ENCODE data around the gene OXGR1. TPM values are rescaled to one million over a fixed set of nuclear protein-coding genes. Genes with fewer than 3 reads are reported as not detected.

OXGR1 gene
- total and polyA plus RNA-seq, 8 donors = 0.14 to 0.68 (median 0.26) TPM

DNA sequence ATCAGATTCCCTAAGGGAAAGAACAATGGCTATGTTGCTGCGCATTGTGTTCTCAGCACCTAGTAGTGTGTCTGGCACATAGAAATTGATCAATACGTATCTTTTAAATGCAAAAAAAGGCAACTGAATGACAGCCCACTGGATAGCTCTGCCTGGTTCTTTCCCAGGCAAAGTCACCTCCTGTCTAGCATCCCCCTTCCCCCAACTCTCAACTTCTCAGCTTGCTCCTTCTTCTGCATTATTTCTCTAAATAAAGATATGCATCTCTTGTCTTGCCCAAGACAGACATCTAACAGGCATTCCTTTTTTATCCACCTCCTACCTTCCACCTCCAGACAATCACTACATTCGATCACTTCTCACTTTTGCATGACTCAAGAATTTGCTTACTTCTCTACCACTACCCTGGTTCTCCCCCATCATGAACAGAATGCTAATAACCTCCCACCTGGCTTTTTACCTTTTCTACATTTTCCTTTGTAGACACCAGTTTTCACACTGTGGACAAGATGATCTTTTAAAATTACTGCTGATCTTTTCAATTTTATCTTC lies 26.5 kb upstream of the OXGR1 start:
- Histone ChIP-seq H3K36me3 (no peaks in the 10 kb centered on the region), H3K27me3 (peaks cover 7 to 41% of the 10 kb centered on the region in 2 donors), H3K4me1 (no peaks in the 10 kb centered on the region), H3K4me3 (no peak overlapping the region), H3K9me3 (no peaks in the 10 kb centered on the region), H3K27ac (no peak overlapping the region)
- ATAC-seq (no peak), DNase-seq (no peak)
- TF ChIP-seq, protein P1, sequence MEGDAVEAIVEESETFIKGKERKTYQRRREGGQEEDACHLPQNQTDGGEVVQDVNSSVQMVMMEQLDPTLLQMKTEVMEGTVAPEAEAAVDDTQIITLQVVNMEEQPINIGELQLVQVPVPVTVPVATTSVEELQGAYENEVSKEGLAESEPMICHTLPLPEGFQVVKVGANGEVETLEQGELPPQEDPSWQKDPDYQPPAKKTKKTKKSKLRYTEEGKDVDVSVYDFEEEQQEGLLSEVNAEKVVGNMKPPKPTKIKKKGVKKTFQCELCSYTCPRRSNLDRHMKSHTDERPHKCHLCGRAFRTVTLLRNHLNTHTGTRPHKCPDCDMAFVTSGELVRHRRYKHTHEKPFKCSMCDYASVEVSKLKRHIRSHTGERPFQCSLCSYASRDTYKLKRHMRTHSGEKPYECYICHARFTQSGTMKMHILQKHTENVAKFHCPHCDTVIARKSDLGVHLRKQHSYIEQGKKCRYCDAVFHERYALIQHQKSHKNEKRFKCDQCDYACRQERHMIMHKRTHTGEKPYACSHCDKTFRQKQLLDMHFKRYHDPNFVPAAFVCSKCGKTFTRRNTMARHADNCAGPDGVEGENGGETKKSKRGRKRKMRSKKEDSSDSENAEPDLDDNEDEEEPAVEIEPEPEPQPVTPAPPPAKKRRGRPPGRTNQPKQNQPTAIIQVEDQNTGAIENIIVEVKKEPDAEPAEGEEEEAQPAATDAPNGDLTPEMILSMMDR (IDR thresholded peaks at IDR 0.05) = no peak
- intact Hi-C loops (cut with DNase I) = no loop called here

DNA sequence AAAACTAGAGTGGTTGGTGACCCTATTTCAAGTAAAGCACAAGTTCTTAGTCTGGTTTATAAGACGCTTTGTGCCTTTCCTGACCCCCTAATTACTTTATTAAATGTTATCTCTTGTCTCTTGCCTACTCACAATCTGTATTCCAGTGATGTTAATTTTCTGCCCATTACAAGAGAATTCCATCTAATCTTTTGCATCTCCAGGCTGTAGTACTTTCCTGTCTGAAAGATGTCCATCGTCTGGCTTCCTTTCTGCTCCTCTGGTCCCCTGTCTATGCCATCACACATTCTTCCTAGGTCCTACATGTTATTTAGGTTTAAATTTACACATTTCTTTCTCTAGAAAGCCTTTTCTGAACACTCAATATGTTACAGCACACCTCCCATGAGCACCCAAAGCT lies 25.9 kb upstream of the OXGR1 start:
- intact Hi-C loops (cut with DNase I) = no loop called here
- no peak for DNase-seq

DNA sequence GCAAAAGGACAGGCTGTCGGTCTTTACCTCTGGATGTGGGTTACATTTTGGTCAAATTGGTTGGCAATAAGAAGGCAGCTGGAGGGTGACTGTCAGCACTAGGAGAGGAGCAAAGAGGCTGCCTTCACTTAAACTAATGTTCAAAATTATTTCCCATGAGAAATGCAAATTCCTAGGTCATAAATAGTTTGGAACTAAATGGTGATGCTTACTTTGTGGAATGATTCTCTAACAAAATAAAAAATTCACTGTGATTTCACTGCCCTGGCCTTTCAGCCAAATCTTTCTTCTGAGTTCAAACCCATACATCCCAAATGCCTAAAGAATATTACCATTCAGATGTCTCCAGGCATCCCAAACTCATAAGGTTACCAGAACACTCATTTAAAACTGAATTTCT lies 25.0 kb upstream of the OXGR1 start:
- Histone ChIP-seq H3K36me3 (no peaks in the 10 kb centered on the region), H3K4me3 (no peak overlapping the region), H3K9me3 (no peaks in the 10 kb centered on the region), H3K27ac (no peak overlapping the region), H3K4me1 (no peaks in the 10 kb centered on the region), H3K27me3 (peaks cover 7 to 52% of the 10 kb centered on the region in 2 donors)
- intact Hi-C loops (cut with DNase I) = no loop called here
- TF ChIP-seq, protein P1 (IDR thresholded peaks at IDR 0.05) = no peak
- no peak for ATAC-seq
- DNase-seq = no peak

More for the DNA sequence above, 25.9 kb upstream of the OXGR1 start:
- no peaks in the 10 kb centered on the region for H3K9me3 ChIP-seq
- H3K27me3 ChIP-seq = peaks cover 7 to 47% of the 10 kb centered on the region in 2 donors
- H3K36me3 ChIP-seq = no peaks in the 10 kb centered on the region
- no peak overlapping the region for H3K4me3 ChIP-seq
- no peak overlapping the region for H3K27ac ChIP-seq
- no peaks in the 10 kb centered on the region for H3K4me1 ChIP-seq
- ATAC-seq = no peak
- TF ChIP-seq, protein P1 (IDR thresholded peaks at IDR 0.05) = no peak

DNA sequence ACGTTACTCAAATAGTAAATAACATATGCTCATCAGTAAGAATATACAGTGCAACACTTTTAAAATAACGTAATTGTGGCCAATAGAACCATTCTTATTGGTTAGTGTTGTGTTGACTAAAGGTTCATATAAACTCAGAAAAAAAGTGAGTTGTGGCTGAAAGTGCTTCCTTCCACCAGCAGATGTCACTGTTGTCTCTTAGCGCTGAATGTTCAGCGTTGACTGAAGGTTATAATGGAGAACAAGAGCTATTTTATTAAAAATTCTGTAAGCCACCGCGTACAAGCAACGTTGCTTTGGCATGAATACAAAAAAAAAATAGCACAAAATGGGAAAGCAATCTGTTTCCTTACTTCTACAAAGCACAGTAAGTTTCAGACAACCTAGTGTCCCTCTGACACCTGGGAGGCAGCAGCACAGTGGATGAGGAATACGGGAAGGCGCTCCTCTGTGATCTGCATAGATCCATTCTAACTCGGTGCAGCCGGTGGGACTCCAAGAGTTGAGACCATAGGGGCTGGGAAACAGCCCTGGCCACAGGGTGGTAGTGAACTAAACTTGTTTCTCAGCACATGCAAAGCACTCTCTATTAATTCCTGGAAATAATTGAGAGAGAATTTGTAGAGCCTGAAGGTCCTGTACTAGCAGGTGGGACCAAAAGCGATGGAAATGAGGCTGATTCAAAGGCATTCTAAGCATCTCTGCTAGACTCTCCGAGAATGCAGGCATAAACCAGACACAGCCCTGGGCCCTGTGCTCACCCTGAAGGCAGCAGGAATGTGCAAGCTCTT lies 23.9 kb upstream of the OXGR1 start:
- intact Hi-C loops (cut with DNase I) = no loop called here
- DNase-seq (peak in 2 of 4 donors; percentile 54 to 73), ATAC-seq (peak; percentile 91)

DNA sequence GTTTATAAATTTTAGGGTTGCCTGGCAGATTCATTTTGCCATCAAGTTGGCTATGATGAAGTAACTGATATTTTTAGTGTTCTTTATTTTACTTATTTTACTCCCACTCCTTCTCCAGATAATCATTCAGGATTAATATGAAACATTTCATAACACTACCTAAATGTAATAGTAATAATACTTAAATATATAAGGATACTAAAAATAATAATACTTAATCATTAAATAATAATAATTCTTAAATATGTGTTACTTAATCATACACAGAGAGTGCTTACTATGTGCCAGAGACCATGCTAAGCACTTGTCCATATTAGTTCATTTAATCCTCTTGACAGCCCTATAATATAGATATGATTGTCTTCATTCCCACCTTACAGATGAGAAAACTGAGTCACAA lies 23.0 kb upstream of the OXGR1 start:
- H3K27ac ChIP-seq = no peak overlapping the region
- DNase-seq (no peak), ATAC-seq (no peak)
- no peaks in the 10 kb centered on the region for H3K36me3 ChIP-seq
- H3K4me1 ChIP-seq = no peaks in the 10 kb centered on the region
- H3K27me3 ChIP-seq = peaks cover 7 to 54% of the 10 kb centered on the region in 2 donors
- no peak overlapping the region for H3K4me3 ChIP-seq
- H3K9me3 ChIP-seq = no peaks in the 10 kb centered on the region
- TF ChIP-seq, protein P1 (IDR thresholded peaks at IDR 0.05) = no peak
- intact Hi-C loops (cut with DNase I) = no loop called here

More for the DNA sequence above, 23.9 kb upstream of the OXGR1 start:
- TF ChIP-seq, protein P1 (IDR thresholded peaks at IDR 0.05) = peak; percentile 68 to 86
- H3K9me3 ChIP-seq = no peaks in the 10 kb centered on the region
- peaks cover 7 to 52% of the 10 kb centered on the region in 2 donors for H3K27me3 ChIP-seq
- H3K4me1 ChIP-seq = no peaks in the 10 kb centered on the region
- H3K36me3 ChIP-seq = no peaks in the 10 kb centered on the region
- no peak overlapping the region for H3K4me3 ChIP-seq
- H3K27ac ChIP-seq = no peak overlapping the region
